OCI-LY7 (cell line): Measurements from ENCODE around the gene PDS5A.

Experiments
- EZH2phosphoT487 ChIP-seq: fragments of 200-600 bp; sonication (generic); IDR thresholded peaks from 2 replicates; pipeline ENCODE4 v1.6.1; 2018; ENCODE audit warnings: low read depth, borderline replicate concordance, mild to moderate bottlenecking, mixed run types, antibody characterized with exemption, low read length, moderate library complexity, mixed read lengths
- TF ChIP-seq, protein P1 (sequence below): fragments of 200-600 bp; sonication (generic); conservative IDR thresholded peaks from 2 replicates; pipeline ENCODE4 v1.5.1; 2014; ENCODE audit warnings: mild to moderate bottlenecking, antibody characterized with exemption, low read length, moderate library complexity, mixed read lengths

DNA sequence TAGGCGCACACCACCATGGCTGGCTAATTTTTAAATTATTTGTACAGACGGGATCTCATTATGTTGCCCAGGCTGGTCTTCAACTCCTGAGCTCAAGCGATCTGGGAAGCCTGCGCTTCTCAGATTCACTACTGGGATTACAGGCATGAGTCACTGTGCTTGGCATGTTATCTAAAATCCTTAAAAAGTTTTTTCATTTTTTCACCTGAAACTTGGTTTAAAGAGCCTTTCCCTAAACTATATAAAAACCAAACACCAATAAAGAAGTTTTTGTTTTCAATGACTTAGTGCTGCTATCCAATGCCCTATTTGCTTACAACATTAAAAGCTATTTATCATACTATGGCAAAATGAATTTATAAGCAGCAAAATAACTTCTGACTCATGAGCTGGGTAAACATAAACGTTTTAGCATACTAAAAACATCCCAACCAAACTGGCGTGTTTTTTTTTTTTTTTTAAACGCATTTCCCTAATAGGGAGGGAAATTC lies 151.9 kb downstream of the PDS5A start:
- TF ChIP-seq, protein P1, sequence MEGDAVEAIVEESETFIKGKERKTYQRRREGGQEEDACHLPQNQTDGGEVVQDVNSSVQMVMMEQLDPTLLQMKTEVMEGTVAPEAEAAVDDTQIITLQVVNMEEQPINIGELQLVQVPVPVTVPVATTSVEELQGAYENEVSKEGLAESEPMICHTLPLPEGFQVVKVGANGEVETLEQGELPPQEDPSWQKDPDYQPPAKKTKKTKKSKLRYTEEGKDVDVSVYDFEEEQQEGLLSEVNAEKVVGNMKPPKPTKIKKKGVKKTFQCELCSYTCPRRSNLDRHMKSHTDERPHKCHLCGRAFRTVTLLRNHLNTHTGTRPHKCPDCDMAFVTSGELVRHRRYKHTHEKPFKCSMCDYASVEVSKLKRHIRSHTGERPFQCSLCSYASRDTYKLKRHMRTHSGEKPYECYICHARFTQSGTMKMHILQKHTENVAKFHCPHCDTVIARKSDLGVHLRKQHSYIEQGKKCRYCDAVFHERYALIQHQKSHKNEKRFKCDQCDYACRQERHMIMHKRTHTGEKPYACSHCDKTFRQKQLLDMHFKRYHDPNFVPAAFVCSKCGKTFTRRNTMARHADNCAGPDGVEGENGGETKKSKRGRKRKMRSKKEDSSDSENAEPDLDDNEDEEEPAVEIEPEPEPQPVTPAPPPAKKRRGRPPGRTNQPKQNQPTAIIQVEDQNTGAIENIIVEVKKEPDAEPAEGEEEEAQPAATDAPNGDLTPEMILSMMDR: no peak
- TF ChIP-seq EZH2phosphoT487: no peak
